ENCODE measurements around the gene AJAP1.

GRCh38 chr1:4657244-4657789 is 2.9 kb downstream of the AJAP1 start:
- TF ChIP-seq EZH2phosphoT487 (IDR thresholded peaks at IDR 0.05; ENCODE audit: low read depth) = no peak
- TF ChIP-seq, protein P1, sequence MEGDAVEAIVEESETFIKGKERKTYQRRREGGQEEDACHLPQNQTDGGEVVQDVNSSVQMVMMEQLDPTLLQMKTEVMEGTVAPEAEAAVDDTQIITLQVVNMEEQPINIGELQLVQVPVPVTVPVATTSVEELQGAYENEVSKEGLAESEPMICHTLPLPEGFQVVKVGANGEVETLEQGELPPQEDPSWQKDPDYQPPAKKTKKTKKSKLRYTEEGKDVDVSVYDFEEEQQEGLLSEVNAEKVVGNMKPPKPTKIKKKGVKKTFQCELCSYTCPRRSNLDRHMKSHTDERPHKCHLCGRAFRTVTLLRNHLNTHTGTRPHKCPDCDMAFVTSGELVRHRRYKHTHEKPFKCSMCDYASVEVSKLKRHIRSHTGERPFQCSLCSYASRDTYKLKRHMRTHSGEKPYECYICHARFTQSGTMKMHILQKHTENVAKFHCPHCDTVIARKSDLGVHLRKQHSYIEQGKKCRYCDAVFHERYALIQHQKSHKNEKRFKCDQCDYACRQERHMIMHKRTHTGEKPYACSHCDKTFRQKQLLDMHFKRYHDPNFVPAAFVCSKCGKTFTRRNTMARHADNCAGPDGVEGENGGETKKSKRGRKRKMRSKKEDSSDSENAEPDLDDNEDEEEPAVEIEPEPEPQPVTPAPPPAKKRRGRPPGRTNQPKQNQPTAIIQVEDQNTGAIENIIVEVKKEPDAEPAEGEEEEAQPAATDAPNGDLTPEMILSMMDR (IDR thresholded peaks at IDR 0.05; ENCODE audit: low read depth, low read length) = no peak

Measured in OCI-LY3 (cell line).